Right lobe of liver (tissue), 4 donors: Measurements from ENCODE around the gene SNUPN.
"Not testable (repeated sequence)": the region's sequence is repeated elsewhere in the genome, so short reads cannot be mapped to it uniquely, and the experiment has no call there.

ENCODE experiments used
- POLR2A ChIP-seq: fragments of 450-650 bp; IDR thresholded peaks from one replicate; pipeline ENCODE4 v1.6.1; 2017; ENCODE audit warnings: antibody characterized with exemption, mild to moderate bottlenecking
- TF ChIP-seq, protein P1 (sequence below), 4 donors: fragments of 200-600 bp in 3 of 4; fragments of 450-650 bp in 1 of 4; IDR thresholded peaks; one replicate each; pipeline versions ENCODE4 v1.5.1 to v1.8.0; 2016 to 2022; ENCODE audit warnings: antibody characterized with exemption in 4 of 4, mild to moderate bottlenecking in 2 of 4
- donor health status: DM: no; HTN: no; CAD: no.
- donor health status: DM: no; HTN: no; CAD: no.
- donor health status: DM: no; HTN: yes; CAD: no.

DNA sequence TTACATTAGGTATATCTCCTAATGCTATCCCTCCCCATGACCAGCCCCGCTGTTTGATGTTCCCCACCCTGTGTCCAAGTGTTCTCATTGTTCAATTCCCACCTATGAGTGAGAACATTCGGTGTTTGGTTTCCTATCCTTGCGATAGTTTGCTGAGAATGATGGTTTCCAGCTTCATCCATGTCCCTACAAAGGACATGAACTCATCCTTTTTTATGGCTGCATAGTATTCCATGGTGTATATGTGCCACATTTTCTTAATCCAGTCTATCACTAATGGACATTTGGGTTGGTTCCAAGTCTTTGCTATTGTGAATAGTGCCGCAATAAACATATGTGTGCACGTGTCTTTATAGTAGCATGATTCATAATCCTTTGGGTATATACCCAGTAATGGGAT lies 39.1 kb downstream of the SNUPN start:
- TF ChIP-seq, protein P1, sequence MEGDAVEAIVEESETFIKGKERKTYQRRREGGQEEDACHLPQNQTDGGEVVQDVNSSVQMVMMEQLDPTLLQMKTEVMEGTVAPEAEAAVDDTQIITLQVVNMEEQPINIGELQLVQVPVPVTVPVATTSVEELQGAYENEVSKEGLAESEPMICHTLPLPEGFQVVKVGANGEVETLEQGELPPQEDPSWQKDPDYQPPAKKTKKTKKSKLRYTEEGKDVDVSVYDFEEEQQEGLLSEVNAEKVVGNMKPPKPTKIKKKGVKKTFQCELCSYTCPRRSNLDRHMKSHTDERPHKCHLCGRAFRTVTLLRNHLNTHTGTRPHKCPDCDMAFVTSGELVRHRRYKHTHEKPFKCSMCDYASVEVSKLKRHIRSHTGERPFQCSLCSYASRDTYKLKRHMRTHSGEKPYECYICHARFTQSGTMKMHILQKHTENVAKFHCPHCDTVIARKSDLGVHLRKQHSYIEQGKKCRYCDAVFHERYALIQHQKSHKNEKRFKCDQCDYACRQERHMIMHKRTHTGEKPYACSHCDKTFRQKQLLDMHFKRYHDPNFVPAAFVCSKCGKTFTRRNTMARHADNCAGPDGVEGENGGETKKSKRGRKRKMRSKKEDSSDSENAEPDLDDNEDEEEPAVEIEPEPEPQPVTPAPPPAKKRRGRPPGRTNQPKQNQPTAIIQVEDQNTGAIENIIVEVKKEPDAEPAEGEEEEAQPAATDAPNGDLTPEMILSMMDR (IDR thresholded peaks at IDR 0.05) = not testable (repeated sequence)
- TF ChIP-seq POLR2A = not testable (repeated sequence)
